K562 (cell line): ENCODE results near the gene MYH9. TPM values are rescaled to one million over a fixed set of nuclear protein-coding genes. Genes with fewer than 3 reads are reported as not detected.

Source experiments
- ATAC-seq: fragments of 200-7000 bp; cut with Tn5 transposase; 3 replicates; pipeline ENCODE4 v1.9.1; 2020; ENCODE audit warnings: moderate library complexity
- BruUV-seq: library from RNA; stranded (reverse); fragments of 400-500 nt; replicated peaks from 2 replicates; lab custom pipeline; 2021; lab: Mats Ljungman, UMichigan
- CTCF ChIA-PET: fragments of 300-600 bp; formaldehyde crosslinking; extraction: SDS; loops from one replicate; lab custom pipeline; 2021; ENCODE audit warnings: low intra/inter-chr PET ratio; lab: Yijun Ruan, JAX
- POLR2A ChIA-PET: fragments of 300-600, 350-650 bp; sonication (Branson Sonifier 250); formaldehyde crosslinking; extraction: SDS; loops from one replicate; lab custom pipeline; 2021; ENCODE audit warnings: antibody characterized with exemption, inconsistent platforms; lab: Yijun Ruan, JAX
- DNase-seq, 4 experiments: peaks; one replicate each; pipeline versions ENCODE4 v3.0.0 to v3.0.0-alpha.2; 2011 to 2018; ENCODE audit warnings: low spot score in 3 of 4, mixed read lengths in 3 of 4; ENCODE audit errors: extremely low read depth in 1 of 4
- FAIRE-seq: peaks from 2 replicates; lab custom pipeline; 2011; peaks lifted over from hg19 to GRCh38; lab: Jason Lieb, UNC
- H2AFZ ChIP-seq: 2 replicates; pipeline ENCODE4 v1.6.0; 2011; ENCODE audit warnings: low read depth, low read length, control low read depth, inconsistent platforms
- H3K27ac ChIP-seq: fragments of 200-600 bp; 3 replicates; pipeline ENCODE4 v1.8.0; 2011; ENCODE audit warnings: low read depth, mild to moderate bottlenecking, control low read depth, inconsistent platforms, low read length, moderate library complexity, mixed read lengths; ENCODE audit errors: extremely low read depth
- H3K27me3 ChIP-seq, 2 experiments: fragments of 300-600 bp in 1 of 2; 2 replicates in 1 of 2; 3 replicates in 1 of 2; pipeline versions ENCODE4 v1.6.0 to v1.8.0; 2011; ENCODE audit warnings: inconsistent platforms in 2 of 2, low read length in 2 of 2, mild to moderate bottlenecking in 1 of 2, mixed read lengths in 1 of 2, moderate library complexity in 1 of 2; ENCODE audit not compliant: control insufficient read depth in 2 of 2, insufficient read depth in 2 of 2
- H3K36me3 ChIP-seq: fragments of 300-600 bp; 3 replicates; pipeline ENCODE4 v1.8.0; 2011; ENCODE audit warnings: mild to moderate bottlenecking, low read length, inconsistent platforms; ENCODE audit not compliant: control insufficient read depth, insufficient read depth
- H3K4me1 ChIP-seq, 2 experiments: fragments of 200-600 bp in 1 of 2; replicated peaks in 1 of 2; 2 replicates in 1 of 2; 3 replicates in 1 of 2; pipeline versions ENCODE4 v1.5.1 to v1.8.0; 2011; ENCODE audit warnings: inconsistent platforms in 2 of 2, low read length in 2 of 2, mild to moderate bottlenecking in 1 of 2, mixed read lengths in 1 of 2, moderate library complexity in 1 of 2; ENCODE audit not compliant: control insufficient read depth in 2 of 2, insufficient read depth in 2 of 2
- H3K4me2 ChIP-seq: 2 replicates; pipeline ENCODE4 v1.6.1; 2011; ENCODE audit warnings: low read length, control low read depth, inconsistent platforms, mixed read lengths; ENCODE audit not compliant: insufficient read depth
- H3K4me3 ChIP-seq: fragments of 200-600 bp; sonication (generic), shearing (Covaris generic); 2 replicates; pipeline ENCODE4 v1.5.1; 2016; ENCODE audit warnings: control low read depth, inconsistent platforms
- H3K79me2 ChIP-seq: fragments of 200-600 bp; 3 replicates; pipeline ENCODE4 v1.8.0; 2011; ENCODE audit warnings: low read length, inconsistent platforms; ENCODE audit not compliant: control insufficient read depth, insufficient read depth
- H3K9ac ChIP-seq, 2 experiments: 2 replicates each; pipeline versions ENCODE4 v1.6.0 to v1.6.1; 2011; ENCODE audit warnings: low read depth in 2 of 2, low read length in 2 of 2, control low read depth in 1 of 2, inconsistent platforms in 1 of 2, mild to moderate bottlenecking in 1 of 2, mixed read lengths in 1 of 2; ENCODE audit not compliant: insufficient read depth in 1 of 2
- H3K9me1 ChIP-seq: one replicate; pipeline ENCODE4 v1.6.0; 2011; ENCODE audit warnings: inconsistent platforms, mild to moderate bottlenecking, low read length, moderate library complexity; ENCODE audit not compliant: control insufficient read depth, insufficient read depth
- H3K9me3 ChIP-seq: replicated peaks from 2 replicates; pipeline ENCODE4 v1.5.1; 2011; ENCODE audit warnings: low read depth, low read length, inconsistent platforms; ENCODE audit not compliant: control insufficient read depth, insufficient read depth
- H4K20me1 ChIP-seq: replicated peaks from 2 replicates; pipeline ENCODE4 v1.6.1; 2011; ENCODE audit warnings: low read length, inconsistent platforms, mixed read lengths; ENCODE audit not compliant: control insufficient read depth, insufficient read depth
- KLF16 ChIP-seq: IDR thresholded peaks from 2 replicates; pipeline ENCODE4 v1.6.1; 2016; ENCODE audit warnings: antibody characterized with exemption
- L3MBTL2 ChIP-seq: fragments of 450-650 bp; IDR thresholded peaks from 2 replicates; pipeline ENCODE4 v1.6.1; 2016; ENCODE audit warnings: mild to moderate bottlenecking, moderate library complexity
- NFIC ChIP-seq: fragments of 450-650 bp; IDR thresholded peaks from 2 replicates; pipeline ENCODE4 v1.6.1; 2017; ENCODE audit warnings: mild to moderate bottlenecking, inconsistent platforms
- POLR2A ChIP-seq: fragments of 450-650 bp; conservative IDR thresholded peaks from 2 replicates; pipeline ENCODE4 v1.6.1; 2016
- RNF2 ChIP-seq: sonication (generic); IDR thresholded peaks from 2 replicates; pipeline ENCODE4 v1.6.1; 2016
- TAL1 ChIP-seq: fragments of 450-650 bp; IDR thresholded peaks from 2 replicates; pipeline ENCODE4 v1.6.1; 2016; ENCODE audit warnings: mild to moderate bottlenecking
- TCF7 ChIP-seq: sonication (generic); IDR thresholded peaks from 2 replicates; pipeline ENCODE4 v1.6.1; 2016; ENCODE audit warnings: antibody characterized with exemption, borderline replicate concordance
- UBTF ChIP-seq, 2 experiments: IDR thresholded peaks; 2 replicates each; pipeline ENCODE4 v1.6.1; 2012; ENCODE audit warnings: improper control_type of control experiment in 2 of 2, low read depth in 2 of 2, low read length in 2 of 2, borderline replicate concordance in 1 of 2
- ZBTB7A ChIP-seq: IDR thresholded peaks from 2 replicates; pipeline ENCODE4 v1.6.1; 2011; ENCODE audit warnings: low read depth, mild to moderate bottlenecking, low read length, moderate library complexity, borderline replicate concordance; ENCODE audit not compliant: control insufficient read depth
- ZNF184 ChIP-seq: sonication (generic); formaldehyde crosslinking; IDR thresholded peaks from 2 replicates; pipeline ENCODE4 v1.5.0; 2020; ENCODE audit warnings: missing genetic modification reagents
- ZNF277 ChIP-seq: fragments of 250-450 bp; sonication (Bioruptor Pico); IDR thresholded peaks from 2 replicates; pipeline ENCODE4 v1.8.0; 2022; ENCODE audit warnings: inconsistent platforms, mild to moderate bottlenecking, moderate library complexity, borderline replicate concordance
- WGBS: fragments of 100-300 bp; shearing (Covaris generic); methylation state at CpG from one replicate; pipeline ENCODE4 v1.1.6; 2016; ENCODE audit warnings: low coverage, mixed read lengths; ENCODE audit not compliant: insufficient coverage; ENCODE audit errors: missing lambda C conversion rate; 5-methylcytosine and 5-hydroxymethylcytosine counted together
- in situ Hi-C: fragments of 300-500 bp; cut with MboI; formaldehyde crosslinking; loops from 4 replicates; pipeline ENCODE4 v1.15.0; 2018; ENCODE audit warnings: inconsistent platforms, mixed read lengths
- intact Hi-C: fragments of 100-400 bp; cut with micrococcal nuclease; formaldehyde crosslinking; loops from 2 replicates; pipeline ENCODE4 v1.14.2; 2022
- polyA plus RNA-seq, 8 experiments: library from polyadenylated mRNA; depleted of rRNA in 4 of 8; stranded (reverse) in 5 of 8; unstranded in 3 of 8; fragments of >200 nt; fragmentation: Nextera tagmentation in 2 of 8; fragmentation: Illumina TruSeq in 1 of 8; extraction: Ambion mirVana in 2 of 8; extraction: Trizol in 1 of 8; gene quantifications; 2 replicates each; pipeline versions ENCODE4 v1.2.1 to v1.2.3, GENCODE V29; 2011 to 2014; ENCODE audit warnings: inconsistent platforms in 1 of 8, missing spikeins in 1 of 8
- total RNA-seq, 7 experiments: library from RNA; depleted of rRNA in 6 of 7; stranded (reverse); fragments of >200 nt in 6 of 7; fragmentation: Illumina TruSeq in 2 of 7; extraction: Trizol in 2 of 7; gene quantifications; 2 replicates each; pipeline versions ENCODE4 v1.2.1 to v1.2.3, GENCODE V29; 2011 to 2021; ENCODE audit warnings: low replicate concordance in 1 of 7
- TF ChIP-seq, protein P1 (sequence below): fragments of 250-450 bp; sonication (Bioruptor Pico); IDR thresholded peaks from 2 replicates; pipeline ENCODE4 v1.4.0; 2020; ENCODE audit warnings: mild to moderate bottlenecking, moderate library complexity, borderline replicate concordance

MYH9 gene
- total and polyA plus RNA-seq, 9 of the 15 experiments (the other 6 are each of a cell fraction or from before 2014, with no cell fraction given): 0.71 to 111 (median 24.6) TPM

GRCh38 chr22:36419912-36420882, 32.4 kb upstream of the MYH9 start (continued):
- TF ChIP-seq ZBTB7A (no peak), POLR2A (no peak)

DNA sequence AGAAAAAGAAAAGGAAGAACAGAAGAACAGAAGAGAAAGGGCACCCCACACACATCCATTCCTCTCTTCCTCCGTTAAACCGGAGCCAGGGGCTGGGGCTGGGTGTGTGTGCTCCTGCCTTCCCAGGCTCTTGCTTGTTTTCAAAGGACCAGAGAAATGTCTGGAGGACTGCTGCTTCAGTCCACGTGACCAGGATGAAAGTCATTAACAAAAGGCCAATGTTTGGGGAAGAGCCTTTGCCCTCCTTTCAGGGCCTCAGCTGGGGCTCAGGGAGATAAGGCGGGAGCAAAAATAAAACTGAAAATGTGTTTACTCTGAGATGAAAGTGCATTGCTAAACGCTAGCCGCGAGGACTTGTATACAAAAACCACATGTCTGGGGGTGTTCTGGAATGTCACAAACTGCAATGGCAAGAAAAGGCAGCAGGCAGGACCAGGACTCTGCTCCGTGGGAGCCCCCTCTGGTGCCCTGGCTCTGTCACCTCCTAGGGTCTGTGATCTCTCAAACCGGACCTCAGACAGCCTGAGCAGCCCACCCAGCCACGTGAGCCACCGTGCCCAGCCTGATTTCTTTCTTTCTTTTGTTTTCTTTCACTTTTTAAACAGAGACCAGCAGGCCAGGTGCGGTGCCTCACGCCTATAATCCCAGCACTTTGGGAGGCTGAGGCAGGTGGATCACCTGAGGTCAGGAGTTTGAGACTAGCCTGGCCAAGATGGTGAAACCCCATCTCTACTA, 31.6 kb upstream of the MYH9 start:
- Histone ChIP-seq H3K9me3 (no peaks in the 10 kb centered on the region), H3K79me2 (no peaks in the 10 kb centered on the region), H3K4me1 (peaks cover 26 to 31% of the 10 kb centered on the region in 2 experiments), H3K4me2 (peak overlapping the region; percentile 32; the same call in 1 of the 2 replicates), H3K27me3 (no peaks in the 10 kb centered on the region), H3K4me3 (no peak overlapping the region), H3K9ac (peak overlapping the region; percentile 26 to 74; a peak in 3 of 4 replicates), H3K9me1 (no peaks in the 10 kb centered on the region), H3K27ac (no peak overlapping the region), H3K36me3 (no peaks in the 10 kb centered on the region), H4K20me1 (no peaks in the 10 kb centered on the region), H2AFZ (peak overlapping the region; percentile 57)
- ChIA-PET CTCF (no interaction called here), POLR2A (no interaction called here)
- intact Hi-C loops (no loop called here), in situ Hi-C loops (no loop called here)
- ATAC-seq: peak; percentile 67
- 19% methylated on average over 11 of the region's 13 CpGs for WGBS
- FAIRE-seq: peak; percentile 92
- no TSS peak for BruUV-seq
- DNase-seq: peak; percentile 49 to 80 (median 56)
- TF ChIP-seq UBTF (IDR thresholded peaks at IDR 0.05; ENCODE audit: borderline replicate concordance in 1 of 2, low read depth in 2 of 2, low read length in 2 of 2) (no peak), L3MBTL2 (peak; percentile 63), TAL1 (peak; percentile 32; the same call in 1 of the 2 replicates), NFIC (peak; percentile 20; the same call in 1 of the 2 replicates), KLF16 (0 out of 2 replicates have a peak, but pooled peaks have one; percentile 39), ZNF277 (CRISPR knock-in tag) (no peak), ZNF184 (CRISPR knock-in tag) (no peak), TCF7 (peak; percentile 93), RNF2 (peak; percentile 14; the same call in 1 of the 2 replicates)
- TF ChIP-seq, protein P1, sequence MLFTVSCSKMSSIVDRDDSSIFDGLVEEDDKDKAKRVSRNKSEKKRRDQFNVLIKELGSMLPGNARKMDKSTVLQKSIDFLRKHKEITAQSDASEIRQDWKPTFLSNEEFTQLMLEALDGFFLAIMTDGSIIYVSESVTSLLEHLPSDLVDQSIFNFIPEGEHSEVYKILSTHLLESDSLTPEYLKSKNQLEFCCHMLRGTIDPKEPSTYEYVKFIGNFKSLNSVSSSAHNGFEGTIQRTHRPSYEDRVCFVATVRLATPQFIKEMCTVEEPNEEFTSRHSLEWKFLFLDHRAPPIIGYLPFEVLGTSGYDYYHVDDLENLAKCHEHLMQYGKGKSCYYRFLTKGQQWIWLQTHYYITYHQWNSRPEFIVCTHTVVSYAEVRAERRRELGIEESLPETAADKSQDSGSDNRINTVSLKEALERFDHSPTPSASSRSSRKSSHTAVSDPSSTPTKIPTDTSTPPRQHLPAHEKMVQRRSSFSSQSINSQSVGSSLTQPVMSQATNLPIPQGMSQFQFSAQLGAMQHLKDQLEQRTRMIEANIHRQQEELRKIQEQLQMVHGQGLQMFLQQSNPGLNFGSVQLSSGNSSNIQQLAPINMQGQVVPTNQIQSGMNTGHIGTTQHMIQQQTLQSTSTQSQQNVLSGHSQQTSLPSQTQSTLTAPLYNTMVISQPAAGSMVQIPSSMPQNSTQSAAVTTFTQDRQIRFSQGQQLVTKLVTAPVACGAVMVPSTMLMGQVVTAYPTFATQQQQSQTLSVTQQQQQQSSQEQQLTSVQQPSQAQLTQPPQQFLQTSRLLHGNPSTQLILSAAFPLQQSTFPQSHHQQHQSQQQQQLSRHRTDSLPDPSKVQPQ (CRISPR knock-in tag): 0 out of 2 replicates have a peak, but pooled peaks have one; percentile 31
